ENCODE results near the gene NRXN3.

The NRXN3 gene

DNA sequence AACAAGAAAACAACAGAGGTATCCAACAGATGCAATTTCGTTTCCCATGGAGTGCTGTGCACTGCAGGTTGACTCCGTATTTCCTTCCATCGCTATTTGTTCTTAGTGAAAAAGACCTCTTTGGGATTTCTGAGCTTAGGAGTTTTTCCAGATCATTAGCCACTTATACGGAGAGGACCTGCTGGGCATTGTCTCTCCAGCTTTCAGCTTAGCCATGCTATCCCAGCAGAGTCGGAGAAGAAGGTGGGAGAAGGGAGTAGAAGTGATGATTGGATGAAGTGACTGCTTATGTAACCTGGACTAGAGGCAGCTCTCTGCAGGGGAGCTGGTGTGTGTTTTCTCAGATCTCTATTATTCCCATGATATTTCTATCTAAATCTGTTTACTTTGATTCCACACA is 1303.5 kb downstream of the NRXN3 start:
- Histone ChIP-seq H2AFZ (ENCODE audit: low read length, unreplicated experiment) (no peak overlapping the region), H3K79me2 (ENCODE audit: control insufficient read depth, insufficient read depth, low read length, unreplicated experiment) (no peaks in the 10 kb centered on the region), H3K4me1 (ENCODE audit: control insufficient read depth, insufficient read depth, low read length, unreplicated experiment) (peaks cover 8% of the 10 kb centered on the region), H3K36me3 (ENCODE audit: insufficient read depth, low read length) (no peaks in the 10 kb centered on the region), H3K4me3 (ENCODE audit: low read depth, low read length) (no peak overlapping the region), H3K27me3 (ENCODE audit: insufficient read depth, low read length) (no peaks in the 10 kb centered on the region), H3K27ac (ENCODE audit: low read depth, low read length) (no peak overlapping the region)

- Histone ChIP-seq H2AFZ (ENCODE audit: low read length, unreplicated experiment) (no peak overlapping the region), H3K27me3 (ENCODE audit: insufficient read depth, low read length) (no peaks in the 10 kb centered on the region), H3K79me2 (ENCODE audit: control insufficient read depth, insufficient read depth, low read length, unreplicated experiment) (no peaks in the 10 kb centered on the region), H3K27ac (ENCODE audit: low read depth, low read length) (no peak overlapping the region), H3K4me3 (ENCODE audit: low read depth, low read length) (no peak overlapping the region), H3K4me1 (ENCODE audit: control insufficient read depth, insufficient read depth, low read length, unreplicated experiment) (peaks cover 8% of the 10 kb centered on the region), H3K36me3 (ENCODE audit: insufficient read depth, low read length) (no peaks in the 10 kb centered on the region)
These were observed 1305.8 kb downstream of the NRXN3 start for GRCh38 chr14:79475887-79476532.

DNA sequence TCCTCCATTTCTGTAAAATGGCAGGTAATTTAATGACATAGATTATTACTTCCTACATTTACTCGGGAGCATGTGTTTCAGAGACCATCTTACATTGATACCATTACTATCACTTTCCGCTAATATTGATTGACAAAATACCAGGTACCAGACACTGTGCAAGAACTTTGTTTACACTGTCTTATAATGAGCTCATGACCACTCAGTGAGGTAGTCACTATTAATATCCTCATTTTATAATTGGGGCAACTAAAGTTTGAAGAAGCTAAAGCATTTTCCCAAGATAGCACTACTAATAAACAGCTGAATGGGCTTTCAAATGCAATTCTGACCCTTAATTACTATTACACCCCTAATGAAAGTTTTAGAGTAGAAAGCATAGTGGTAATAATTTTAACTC is 1306.4 kb downstream of the NRXN3 start:
- Histone ChIP-seq H2AFZ (ENCODE audit: low read length, unreplicated experiment) (no peak overlapping the region), H3K27ac (ENCODE audit: low read depth, low read length) (no peak overlapping the region), H3K27me3 (ENCODE audit: insufficient read depth, low read length) (no peaks in the 10 kb centered on the region), H3K36me3 (ENCODE audit: insufficient read depth, low read length) (no peaks in the 10 kb centered on the region), H3K4me1 (ENCODE audit: control insufficient read depth, insufficient read depth, low read length, unreplicated experiment) (peaks cover 8% of the 10 kb centered on the region), H3K79me2 (ENCODE audit: control insufficient read depth, insufficient read depth, low read length, unreplicated experiment) (no peaks in the 10 kb centered on the region), H3K4me3 (ENCODE audit: low read depth, low read length) (no peak overlapping the region)

DNA sequence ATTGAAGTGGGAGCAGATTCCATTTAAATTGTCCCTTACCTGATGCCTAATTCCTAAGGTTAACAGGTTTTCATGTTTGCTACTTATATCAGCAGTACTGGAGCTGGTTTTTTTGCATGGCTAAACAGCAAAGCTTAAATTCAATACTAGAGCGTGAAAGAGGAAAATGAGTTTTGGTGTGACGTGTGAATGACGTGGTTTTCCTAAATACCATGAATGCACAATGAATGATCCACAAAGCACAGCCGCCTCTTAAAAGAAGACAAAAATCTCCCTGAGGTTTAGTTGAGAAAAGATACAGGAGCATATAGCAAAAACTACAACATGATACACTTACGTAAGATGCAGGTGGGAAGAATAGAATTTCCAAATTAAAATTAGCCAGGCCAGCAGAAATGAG is 1310.0 kb downstream of the NRXN3 start:
- Histone ChIP-seq H3K4me1 (ENCODE audit: control insufficient read depth, insufficient read depth, low read length, unreplicated experiment) (peaks cover 16% of the 10 kb centered on the region), H3K27ac (ENCODE audit: low read depth, low read length) (no peak overlapping the region), H3K4me3 (ENCODE audit: low read depth, low read length) (no peak overlapping the region), H3K36me3 (ENCODE audit: insufficient read depth, low read length) (no peaks in the 10 kb centered on the region), H3K27me3 (ENCODE audit: insufficient read depth, low read length) (no peaks in the 10 kb centered on the region), H3K79me2 (ENCODE audit: control insufficient read depth, insufficient read depth, low read length, unreplicated experiment) (no peaks in the 10 kb centered on the region), H2AFZ (ENCODE audit: low read length, unreplicated experiment) (no peak overlapping the region)

DNA sequence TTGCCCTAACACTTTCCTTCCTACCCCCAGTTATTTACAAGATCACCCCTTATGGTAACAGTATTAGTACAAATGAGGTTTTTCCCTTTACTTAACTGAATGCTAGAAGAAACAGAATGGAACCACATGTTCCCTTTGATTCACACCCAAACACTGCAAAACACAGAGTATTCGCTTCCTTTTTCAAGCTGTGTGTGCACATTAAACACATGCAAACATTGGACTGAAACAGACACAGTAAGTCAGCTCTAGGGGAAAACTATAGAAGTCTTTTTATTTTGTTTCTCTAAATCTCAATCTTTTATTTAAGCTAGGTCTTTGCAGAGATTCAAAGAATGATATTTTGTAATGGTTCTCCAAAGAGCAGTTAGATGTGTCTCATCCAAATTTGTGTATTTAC is 1312.7 kb downstream of the NRXN3 start:
- Histone ChIP-seq H3K27me3 (ENCODE audit: insufficient read depth, low read length) (no peaks in the 10 kb centered on the region), H3K4me1 (ENCODE audit: control insufficient read depth, insufficient read depth, low read length, unreplicated experiment) (peaks cover 8% of the 10 kb centered on the region), H2AFZ (ENCODE audit: low read length, unreplicated experiment) (no peak overlapping the region), H3K4me3 (ENCODE audit: low read depth, low read length) (no peak overlapping the region), H3K36me3 (ENCODE audit: insufficient read depth, low read length) (no peaks in the 10 kb centered on the region), H3K79me2 (ENCODE audit: control insufficient read depth, insufficient read depth, low read length, unreplicated experiment) (no peaks in the 10 kb centered on the region), H3K27ac (ENCODE audit: low read depth, low read length) (no peak overlapping the region)

GRCh38 chr14:79483477-79484388 is 1313.6 kb downstream of the NRXN3 start:
- Histone ChIP-seq H2AFZ (ENCODE audit: low read length, unreplicated experiment) (no peak overlapping the region), H3K27me3 (ENCODE audit: insufficient read depth, low read length) (no peaks in the 10 kb centered on the region), H3K36me3 (ENCODE audit: insufficient read depth, low read length) (no peaks in the 10 kb centered on the region), H3K27ac (ENCODE audit: low read depth, low read length) (no peak overlapping the region), H3K4me3 (ENCODE audit: low read depth, low read length) (no peak overlapping the region), H3K4me1 (ENCODE audit: control insufficient read depth, insufficient read depth, low read length, unreplicated experiment) (peaks cover 8% of the 10 kb centered on the region), H3K79me2 (ENCODE audit: control insufficient read depth, insufficient read depth, low read length, unreplicated experiment) (no peaks in the 10 kb centered on the region)

- Histone ChIP-seq H3K4me1 (ENCODE audit: control insufficient read depth, insufficient read depth, low read length, unreplicated experiment) (peaks cover 8% of the 10 kb centered on the region), H3K79me2 (ENCODE audit: control insufficient read depth, insufficient read depth, low read length, unreplicated experiment) (no peaks in the 10 kb centered on the region), H3K4me3 (ENCODE audit: low read depth, low read length) (no peak overlapping the region), H3K27me3 (ENCODE audit: insufficient read depth, low read length) (no peaks in the 10 kb centered on the region), H3K27ac (ENCODE audit: low read depth, low read length) (no peak overlapping the region), H3K36me3 (ENCODE audit: insufficient read depth, low read length) (no peaks in the 10 kb centered on the region), H2AFZ (ENCODE audit: low read length, unreplicated experiment) (no peak overlapping the region)
These were observed 1317.5 kb downstream of the NRXN3 start for GRCh38 chr14:79487632-79488031.

GRCh38 chr14:79491161-79491560 is 1321.0 kb downstream of the NRXN3 start:
- Histone ChIP-seq H3K36me3 (ENCODE audit: insufficient read depth, low read length) (no peaks in the 10 kb centered on the region), H2AFZ (ENCODE audit: low read length, unreplicated experiment) (no peak overlapping the region), H3K27me3 (ENCODE audit: insufficient read depth, low read length) (no peaks in the 10 kb centered on the region)

DNA sequence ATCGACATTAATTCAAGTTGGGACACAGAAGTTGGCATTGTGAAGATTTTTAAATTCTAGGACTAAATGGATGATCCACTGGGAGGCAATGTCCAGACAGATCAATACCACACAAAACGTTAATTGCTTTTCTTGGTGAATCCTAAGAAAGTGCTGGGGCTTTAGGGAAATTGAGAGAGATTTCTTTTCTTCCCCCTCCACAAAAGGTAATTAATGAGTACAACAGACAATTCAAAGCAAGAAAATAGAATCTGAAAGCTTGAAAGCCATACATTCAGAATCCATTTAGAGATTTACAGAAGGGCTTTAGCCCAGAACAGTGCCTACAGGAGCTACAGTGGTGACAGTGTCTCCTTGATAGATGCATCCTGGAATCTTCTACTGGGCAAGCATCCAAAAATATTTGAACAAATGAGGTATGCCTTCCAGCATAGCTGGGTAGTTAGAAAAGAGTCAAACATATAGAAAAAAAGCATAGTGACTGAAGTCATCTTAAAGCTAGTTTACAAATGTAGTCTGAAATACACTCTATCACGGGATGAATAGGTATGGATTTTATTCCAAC is 1323.0 kb downstream of the NRXN3 start:
- no peaks in the 10 kb centered on the region for H3K79me2 ChIP-seq (ENCODE audit: control insufficient read depth, insufficient read depth, low read length, unreplicated experiment)
- no peak overlapping the region for H3K27ac ChIP-seq (ENCODE audit: low read depth, low read length)
- H3K36me3 ChIP-seq (ENCODE audit: insufficient read depth, low read length) = no peaks in the 10 kb centered on the region
- no peak overlapping the region for H3K4me3 ChIP-seq (ENCODE audit: low read depth, low read length)
- H2AFZ ChIP-seq (ENCODE audit: low read length, unreplicated experiment) = no peak overlapping the region
- no peaks in the 10 kb centered on the region for H3K4me1 ChIP-seq (ENCODE audit: control insufficient read depth, insufficient read depth, low read length, unreplicated experiment)
- H3K27me3 ChIP-seq (ENCODE audit: insufficient read depth, low read length) = no peaks in the 10 kb centered on the region

More at GRCh38 chr14:79491161-79491560, 1321.0 kb downstream of the NRXN3 start:
- H3K27ac ChIP-seq (ENCODE audit: low read depth, low read length) = no peak overlapping the region
- no peaks in the 10 kb centered on the region for H3K79me2 ChIP-seq (ENCODE audit: control insufficient read depth, insufficient read depth, low read length, unreplicated experiment)
- H3K4me1 ChIP-seq (ENCODE audit: control insufficient read depth, insufficient read depth, low read length, unreplicated experiment) = no peaks in the 10 kb centered on the region
- H3K4me3 ChIP-seq (ENCODE audit: low read depth, low read length) = no peak overlapping the region

GRCh38 chr14:79496701-79497100 is 1326.5 kb downstream of the NRXN3 start:
- no peak overlapping the region for H3K27ac ChIP-seq (ENCODE audit: low read depth, low read length)
- no peak overlapping the region for H3K4me3 ChIP-seq (ENCODE audit: low read depth, low read length)
- H2AFZ ChIP-seq (ENCODE audit: low read length, unreplicated experiment) = no peak overlapping the region
- peaks cover 5% of the 10 kb centered on the region for H3K4me1 ChIP-seq (ENCODE audit: control insufficient read depth, insufficient read depth, low read length, unreplicated experiment)
- no peaks in the 10 kb centered on the region for H3K36me3 ChIP-seq (ENCODE audit: insufficient read depth, low read length)
- H3K79me2 ChIP-seq (ENCODE audit: control insufficient read depth, insufficient read depth, low read length, unreplicated experiment) = no peaks in the 10 kb centered on the region
- H3K27me3 ChIP-seq (ENCODE audit: insufficient read depth, low read length) = no peaks in the 10 kb centered on the region

Data from ACC112 (cell line).